ENCODE data around the gene CRADD.

- TF ChIP-seq CTCF (IDR thresholded peaks at IDR 0.05 in 8 of 11, conservative IDR thresholded peaks at IDR 0.05 in 3 of 11) (no peak), POLR2AphosphoS5 (IDR thresholded peaks at IDR 0.05) (no peak)
Observed at GRCh38 chr12:93889516-93890212, 212.5 kb downstream of the CRADD start.
